CD4-positive, alpha-beta memory T cell (primary cell): ENCODE results near the gene HMOX1. TPM values are rescaled to one million over a fixed set of nuclear protein-coding genes. Genes with fewer than 3 reads are reported as not detected.

Source experiments
- CTCF ChIA-PET: fragments of 350-600 bp; sonication (Branson Sonifier 250); formaldehyde crosslinking; loops from one replicate; lab custom pipeline; 2021; ENCODE audit warnings: inconsistent platforms; ENCODE audit not compliant: partially characterized antibody; lab: Charles Lee
- POLR2A ChIA-PET: fragments of 350-600 bp; sonication (Branson Sonifier 250); formaldehyde crosslinking; loops from one replicate; lab custom pipeline; 2021; ENCODE audit not compliant: partially characterized antibody; lab: Charles Lee
- DNase-seq, 5 donors: peaks; one replicate each; pipeline versions ENCODE4 v3.0.0 to v3.0.0-alpha.2; 2020 to 2022; ENCODE audit warnings: mixed read lengths in 1 of 5
- H3K27ac ChIP-seq: one replicate; pipeline ENCODE4 v1.7.0; 2013; ENCODE audit warnings: low read depth, low read length
- H3K27me3 ChIP-seq: 2 replicates; pipeline ENCODE4 v1.7.0; 2013; ENCODE audit warnings: mild to moderate bottlenecking, low read length, moderate library complexity; ENCODE audit not compliant: insufficient read depth
- H3K36me3 ChIP-seq: 2 replicates; pipeline ENCODE4 v1.7.0; 2013; ENCODE audit warnings: mild to moderate bottlenecking, low read length, moderate library complexity; ENCODE audit not compliant: insufficient read depth
- H3K4me1 ChIP-seq: 2 replicates; pipeline ENCODE4 v1.7.0; 2013; ENCODE audit warnings: mild to moderate bottlenecking, low read length, moderate library complexity; ENCODE audit not compliant: insufficient read depth
- H3K4me3 ChIP-seq, 2 donors: one replicate each; pipeline ENCODE4 v1.7.0; 2013; ENCODE audit warnings: low read length in 2 of 2, mild to moderate bottlenecking in 1 of 2
- H3K9me3 ChIP-seq, 2 donors: one replicate each; pipeline ENCODE4 v1.7.0; 2013; ENCODE audit warnings: low read length in 2 of 2, control low read depth in 1 of 2; ENCODE audit not compliant: control insufficient read depth in 1 of 2
- H3K27ac Mint-ChIP-seq, 7 donors: one replicate each; pipeline ENCODE4 v1.8.0; 2020 to 2021; ENCODE audit warnings: mixed read lengths in 7 of 7, mild to moderate bottlenecking in 6 of 7, inconsistent platforms in 3 of 7, moderate library complexity in 3 of 7
- H3K27me3 Mint-ChIP-seq, 2 donors: one replicate each; pipeline ENCODE4 v1.8.0; 2020 to 2021; ENCODE audit warnings: mixed read lengths in 2 of 2
- H3K36me3 Mint-ChIP-seq, 2 donors: one replicate each; pipeline ENCODE4 v1.8.0; 2020 to 2021; ENCODE audit warnings: mixed read lengths in 2 of 2, inconsistent platforms in 1 of 2, mild to moderate bottlenecking in 1 of 2
- H3K4me1 Mint-ChIP-seq, 4 donors: one replicate each; pipeline ENCODE4 v1.8.0; 2020 to 2021; ENCODE audit warnings: mixed read lengths in 4 of 4, mild to moderate bottlenecking in 1 of 4
- H3K4me3 Mint-ChIP-seq, 8 donors: one replicate each; pipeline ENCODE4 v1.8.0; 2020 to 2021; ENCODE audit warnings: mixed read lengths in 8 of 8, mild to moderate bottlenecking in 7 of 8, moderate library complexity in 6 of 8, inconsistent platforms in 3 of 8
- H3K9me3 Mint-ChIP-seq, 8 donors: one replicate each; pipeline ENCODE4 v1.8.0; 2020 to 2021; ENCODE audit warnings: mixed read lengths in 8 of 8, mild to moderate bottlenecking in 5 of 8, inconsistent platforms in 3 of 8, moderate library complexity in 1 of 8
- intact Hi-C: fragments of 100-400 bp; cut with micrococcal nuclease; formaldehyde crosslinking; loops from one replicate; pipeline ENCODE4 v1.15.1; 2023
- polyA plus RNA-seq, 2 donors: library from polyadenylated mRNA; unstranded; fragments of 300-500 nt; fragmentation: Illumina TruSeq; gene quantifications; one replicate each; pipeline ENCODE4 v1.2.3, GENCODE V29; 2021
- total RNA-seq, 2 experiments: library from RNA; stranded (reverse); gene quantifications; one replicate each; pipeline ENCODE4 v1.2.3, GENCODE V29; 2021

The HMOX1 gene
- total and polyA plus RNA-seq, 4 experiments from 2014 or later: 0.20 to 8.3 (median 7.7) TPM; not detected in 1

GRCh38 chr22:35422936-35423335 lies 42.0 kb downstream of the HMOX1 start:
- intact Hi-C loops: no loop called here
- no peaks in the 10 kb centered on the region for H3K4me1 ChIP-seq
- H3K27ac Mint-ChIP-seq: peak overlapping the region in 1 of 7 donors; percentile 75

GRCh38 chr22:35424081-35424480 lies 43.2 kb downstream of the HMOX1 start:
- H3K27me3 ChIP-seq: no peaks in the 10 kb centered on the region
- H3K4me1 ChIP-seq: no peaks in the 10 kb centered on the region
- peaks cover 32% of the 10 kb centered on the region for H3K36me3 ChIP-seq
- ChIA-PET CTCF (no interaction called here), POLR2A (no interaction called here)
- Mint-ChIP-seq H3K4me1 (peaks cover 0 to 11% (median 3%) of the 10 kb centered on the region in 4 donors), H3K9me3 (no peaks in the 10 kb centered on the region), H3K27me3 (no peaks in the 10 kb centered on the region), H3K27ac (peak overlapping the region in 1 of 7 donors; percentile 8), H3K4me3 (no peak overlapping the region), H3K36me3 (peaks cover 43 to 71% of the 10 kb centered on the region in 2 donors)
- H3K9me3 ChIP-seq: no peaks in the 10 kb centered on the region
- no peak overlapping the region for H3K4me3 ChIP-seq
- DNase-seq: no peak
- H3K27ac ChIP-seq: no peak overlapping the region
- intact Hi-C loops: no loop called here

More at GRCh38 chr22:35422936-35423335, 42.0 kb downstream of the HMOX1 start:
- ChIA-PET POLR2A (no interaction called here), CTCF (no interaction called here)
- Mint-ChIP-seq H3K4me1 (peaks cover 0 to 11% (median 3%) of the 10 kb centered on the region in 4 donors), H3K4me3 (no peak overlapping the region), H3K36me3 (peaks cover 45 to 76% of the 10 kb centered on the region in 2 donors), H3K27me3 (no peaks in the 10 kb centered on the region), H3K9me3 (no peaks in the 10 kb centered on the region)
- Histone ChIP-seq H3K4me3 (no peak overlapping the region), H3K27me3 (no peaks in the 10 kb centered on the region), H3K9me3 (no peaks in the 10 kb centered on the region), H3K27ac (no peak overlapping the region), H3K36me3 (peaks cover 39% of the 10 kb centered on the region)
- no peak for DNase-seq

GRCh38 chr22:35424761-35425160 lies 43.9 kb downstream of the HMOX1 start:
- intact Hi-C loops: no loop called here
- Histone ChIP-seq H3K27me3 (no peaks in the 10 kb centered on the region), H3K4me3 (no peak overlapping the region), H3K27ac (no peak overlapping the region), H3K9me3 (no peaks in the 10 kb centered on the region), H3K4me1 (no peaks in the 10 kb centered on the region), H3K36me3 (peaks cover 25% of the 10 kb centered on the region)
- Mint-ChIP-seq H3K36me3 (peaks cover 38 to 64% of the 10 kb centered on the region in 2 donors), H3K4me1 (peaks cover 0 to 11% (median 3%) of the 10 kb centered on the region in 4 donors), H3K27ac (peak overlapping the region in 4 of 7 donors; percentile 16 to 60 (median 25)), H3K4me3 (no peak overlapping the region), H3K27me3 (no peaks in the 10 kb centered on the region), H3K9me3 (no peaks in the 10 kb centered on the region)
- no peak for DNase-seq
- CTCF ChIA-PET: no interaction called here
- POLR2A ChIA-PET: interaction anchor here (1.0 kb wide), 1 partner anchor 26 kb away, joined by 3 read pairs; no protein-coding TSS in a partner anchor

- Histone ChIP-seq H3K36me3 (peaks cover 18% of the 10 kb centered on the region), H3K4me1 (no peaks in the 10 kb centered on the region), H3K27ac (no peak overlapping the region), H3K4me3 (no peak overlapping the region), H3K27me3 (no peaks in the 10 kb centered on the region), H3K9me3 (no peaks in the 10 kb centered on the region)
- peaks cover 0 to 11% (median 3%) of the 10 kb centered on the region in 4 donors for H3K4me1 Mint-ChIP-seq
- no peaks in the 10 kb centered on the region for H3K27me3 Mint-ChIP-seq
- no peak for DNase-seq
- intact Hi-C loops: no loop called here
- CTCF ChIA-PET: no interaction called here
- H3K27ac Mint-ChIP-seq: peak overlapping the region in 4 of 7 donors; percentile 6 to 77 (median 51)
- peaks cover 33 to 56% of the 10 kb centered on the region in 2 donors for H3K36me3 Mint-ChIP-seq
- H3K9me3 Mint-ChIP-seq: no peaks in the 10 kb centered on the region
- POLR2A ChIA-PET: interaction anchor here (1.0 kb wide), 1 partner anchor 27 kb away, joined by 3 read pairs; no protein-coding TSS in a partner anchor
- H3K4me3 Mint-ChIP-seq: no peak overlapping the region
Observed at GRCh38 chr22:35425546-35425945, 44.6 kb downstream of the HMOX1 start.

- no peaks in the 10 kb centered on the region for H3K27me3 Mint-ChIP-seq
Observed at GRCh38 chr22:35425971-35426800, 45.3 kb downstream of the HMOX1 start.

GRCh38 chr22:35426801-35427140 lies 45.9 kb downstream of the HMOX1 start:
- Histone ChIP-seq H3K4me3 (no peak overlapping the region), H3K27ac (no peak overlapping the region), H3K27me3 (no peaks in the 10 kb centered on the region), H3K9me3 (no peaks in the 10 kb centered on the region), H3K36me3 (peaks cover 7% of the 10 kb centered on the region), H3K4me1 (no peaks in the 10 kb centered on the region)
- Mint-ChIP-seq H3K36me3 (peaks cover 31 to 45% of the 10 kb centered on the region in 2 donors), H3K9me3 (no peaks in the 10 kb centered on the region), H3K27me3 (no peaks in the 10 kb centered on the region), H3K4me3 (no peak overlapping the region), H3K4me1 (peaks cover 0 to 11% (median 3%) of the 10 kb centered on the region in 4 donors), H3K27ac (peak overlapping the region; percentile 38 to 88 (median 60))
- ChIA-PET CTCF (no interaction called here), POLR2A (no interaction called here)
- intact Hi-C loops: no loop called here
- DNase-seq: no peak

More at GRCh38 chr22:35425971-35426800, 45.3 kb downstream of the HMOX1 start:
- H3K27ac Mint-ChIP-seq: peak overlapping the region in 6 of 7 donors; percentile 52 to 88 (median 63)
- Histone ChIP-seq H3K4me3 (no peak overlapping the region), H3K27ac (no peak overlapping the region), H3K27me3 (no peaks in the 10 kb centered on the region), H3K36me3 (peaks cover 13% of the 10 kb centered on the region), H3K9me3 (no peaks in the 10 kb centered on the region), H3K4me1 (no peaks in the 10 kb centered on the region)
- peaks cover 0 to 11% (median 3%) of the 10 kb centered on the region in 4 donors for H3K4me1 Mint-ChIP-seq
- ChIA-PET CTCF (no interaction called here), POLR2A (no interaction called here)
- DNase-seq: no peak
- intact Hi-C loops: no loop called here
- no peak overlapping the region for H3K4me3 Mint-ChIP-seq
- no peaks in the 10 kb centered on the region for H3K9me3 Mint-ChIP-seq
- H3K36me3 Mint-ChIP-seq: peaks cover 33 to 50% of the 10 kb centered on the region in 2 donors

- POLR2A ChIA-PET: interaction anchor here (0.6 kb wide), 1 partner anchor 313 kb away, joined by 3 read pairs; no protein-coding TSS in a partner anchor
- H3K27me3 ChIP-seq: no peaks in the 10 kb centered on the region
- no peak overlapping the region for H3K4me3 ChIP-seq
- H3K27me3 Mint-ChIP-seq: no peaks in the 10 kb centered on the region
- H3K36me3 Mint-ChIP-seq: peaks cover 19 to 25% of the 10 kb centered on the region in 2 donors
- peaks cover 11% of the 10 kb centered on the region for H3K36me3 ChIP-seq
- peak; percentile 53 to 64 (median 55) for DNase-seq
- no peak overlapping the region for H3K4me3 Mint-ChIP-seq
- no peaks in the 10 kb centered on the region for H3K4me1 ChIP-seq
- H3K27ac Mint-ChIP-seq: no peak overlapping the region
- peaks cover 0 to 12% of the 10 kb centered on the region in 2 donors for H3K9me3 ChIP-seq
- CTCF ChIA-PET: interaction anchor here (0.7 to 6.1 kb wide), 11 partner anchors 10 to 200 kb away, joined by 3 to 49 read pairs (median 4); no protein-coding TSS in a partner anchor
- no peak overlapping the region for H3K27ac ChIP-seq
- H3K4me1 Mint-ChIP-seq: peaks cover 0 to 5% (median 3%) of the 10 kb centered on the region in 4 donors
- H3K9me3 Mint-ChIP-seq: peaks cover 0 to 14% (median 2%) of the 10 kb centered on the region in 8 donors
- intact Hi-C loops: loop anchor here (1.0 to 2.0 kb wide), 2 partner anchors 152 to 694 kb away; no protein-coding TSS in a partner anchor
Observed at GRCh38 chr22:35430897-35431322, 50.0 kb downstream of the HMOX1 start.
